HG03378 (cell line): ENCODE results near the gene UBFD1.
"Not testable (repeated sequence)": the region's sequence is repeated elsewhere in the genome, so short reads cannot be mapped to it uniquely, and the experiment has no call there.

ENCODE experiments used
- ATAC-seq: cut with Tn5 transposase; IDR thresholded peaks from one replicate; pipeline ENCODE4 v1.9.1; 2021; ENCODE audit warnings: mild to moderate bottlenecking, moderate library complexity; ENCODE audit not compliant: unreplicated experiment

The UBFD1 gene

GRCh38 chr16:23524886-23525285 is 32.6 kb upstream of the UBFD1 start:
- ATAC-seq, result no peak

GRCh38 chr16:23527961-23528643 is 29.4 kb upstream of the UBFD1 start:
- no peak for ATAC-seq

GRCh38 chr16:23528644-23529310 is 28.8 kb upstream of the UBFD1 start:
- no peak for ATAC-seq

GRCh38 chr16:23530062-23530461 is 27.5 kb upstream of the UBFD1 start:
- ATAC-seq, result no peak

GRCh38 chr16:23532448-23532847 is 25.1 kb upstream of the UBFD1 start:
- ATAC-seq, result no peak

- no peak for ATAC-seq
These were observed 22.4 kb upstream of the UBFD1 start for GRCh38 chr16:23534868-23535860.

- ATAC-seq, result no peak
These were observed 21.6 kb upstream of the UBFD1 start for GRCh38 chr16:23535901-23536300.

GRCh38 chr16:23537390-23537789 is 20.1 kb upstream of the UBFD1 start:
- no peak for ATAC-seq

- no peak for ATAC-seq
These were observed 18.6 kb upstream of the UBFD1 start for GRCh38 chr16:23538919-23539278.

- no peak for ATAC-seq
These were observed 17.3 kb upstream of the UBFD1 start for GRCh38 chr16:23539984-23540816.

- ATAC-seq, result not testable (repeated sequence)
These were observed 16.7 kb upstream of the UBFD1 start for GRCh38 chr16:23540817-23541178.

GRCh38 chr16:23544436-23544835 is 13.1 kb upstream of the UBFD1 start:
- no peak for ATAC-seq

GRCh38 chr16:23549938-23550337 is 7.6 kb upstream of the UBFD1 start:
- ATAC-seq, result no peak

GRCh38 chr16:23552161-23552560 is 5.4 kb upstream of the UBFD1 start:
- no peak for ATAC-seq

- no peak for ATAC-seq
These were observed 3.0 kb upstream of the UBFD1 start for GRCh38 chr16:23554536-23554935.

GRCh38 chr16:23557779-23558702 is 514 bp downstream of the UBFD1 start:
- ATAC-seq, result no peak

GRCh38 chr16:23561586-23561985 is 4.1 kb downstream of the UBFD1 start:
- ATAC-seq, result no peak

GRCh38 chr16:23562505-23562904 is 5.0 kb downstream of the UBFD1 start:
- no peak for ATAC-seq

GRCh38 chr16:23563186-23563585 is 5.7 kb downstream of the UBFD1 start:
- ATAC-seq, result no peak
